ENCODE measurements around the gene INPP4B. TPM values are rescaled to one million over a fixed set of nuclear protein-coding genes. Genes with fewer than 3 reads are reported as not detected.

The INPP4B gene
- total RNA-seq, 1 experiment from 2014 or later = 0.07 TPM

GRCh38 chr4:142778430-142778829 is 67.7 kb downstream of the INPP4B start:
- H3K27ac ChIP-seq (ENCODE audit: insufficient read length, low read depth, low read length) = no peak overlapping the region
- no peaks in the 10 kb centered on the region for H3K27me3 ChIP-seq (ENCODE audit: insufficient read depth, low read length)
- no peak overlapping the region for H2BK12ac ChIP-seq (ENCODE audit: insufficient read length, low read depth, low read length)
- no peak overlapping the region for H2BK15ac ChIP-seq (ENCODE audit: low read depth, low read length)
- no peak overlapping the region for H3K14ac ChIP-seq (ENCODE audit: insufficient read depth, low read length)
- no peak overlapping the region for H3K9ac ChIP-seq (ENCODE audit: extremely low read depth, insufficient read length, low read length)
- no peak overlapping the region for H3K56ac ChIP-seq (ENCODE audit: insufficient read length, low read depth, low read length)
- no peaks in the 10 kb centered on the region for H4K20me1 ChIP-seq (ENCODE audit: control insufficient read depth, insufficient read depth, insufficient read length)
- H3T11ph ChIP-seq (ENCODE audit: low read length) = no peak overlapping the region
- H4K5ac ChIP-seq (ENCODE audit: insufficient read length, low read depth, low read length) = no peak overlapping the region
- no peak overlapping the region for H3K4me3 Mint-ChIP-seq
- no peak for DNase-seq
- H2BK120ac ChIP-seq (ENCODE audit: low read depth, low read length, poor library complexity, severe bottlenecking) = no peak overlapping the region
- no peaks in the 10 kb centered on the region for H3K4me1 ChIP-seq (ENCODE audit: insufficient read depth, low read length)
- no CpG with 5 or more reads among the region's 1 CpG for WGBS (ENCODE audit: extremely low coverage, insufficient read length, low lambda C conversion rate)
- no peak overlapping the region for H2AFZ ChIP-seq (ENCODE audit: low read length)
- no peak overlapping the region for H3K4ac ChIP-seq (ENCODE audit: low read depth, low read length)
- no peak for TF ChIP-seq CTCF (conservative IDR thresholded peaks at IDR 0.05)
- H3K18ac ChIP-seq (ENCODE audit: insufficient read length, low read depth, low read length) = no peak overlapping the region
- H3K79me2 ChIP-seq (ENCODE audit: insufficient read depth, low read length) = no peaks in the 10 kb centered on the region
- H3K23me2 ChIP-seq (ENCODE audit: insufficient read length, low read depth, low read length, poor library complexity, severe bottlenecking) = no peaks in the 10 kb centered on the region
- H4K8ac ChIP-seq (replicated peaks; ENCODE audit: insufficient read length, low read depth, low read length) = no peak overlapping the region
- no peak overlapping the region for H2AK5ac ChIP-seq (ENCODE audit: insufficient read length, low read length)
- no peak overlapping the region for H3K23ac ChIP-seq (ENCODE audit: insufficient read length, low read depth, low read length)
- H3K9me3 Mint-ChIP-seq = no peaks in the 10 kb centered on the region
- no peaks in the 10 kb centered on the region for H3K4me1 Mint-ChIP-seq
- H2BK5ac ChIP-seq (ENCODE audit: insufficient read length, low read length) = no peak overlapping the region
- no peaks in the 10 kb centered on the region for H3K9me3 ChIP-seq (ENCODE audit: control insufficient read depth, low read depth, low read length)
- no peak overlapping the region for H3K27ac Mint-ChIP-seq
- H3K4me2 ChIP-seq (ENCODE audit: insufficient read depth, insufficient read length, low read length) = no peak overlapping the region
- H2BK20ac ChIP-seq (ENCODE audit: low read depth, low read length, poor library complexity, severe bottlenecking) = no peak overlapping the region
- H3K79me1 ChIP-seq (ENCODE audit: insufficient read depth, low read depth, low read length, poor library complexity, severe bottlenecking) = no peaks in the 10 kb centered on the region
- H4K91ac ChIP-seq (ENCODE audit: insufficient read length, low read depth, low read length) = no peak overlapping the region
- no peaks in the 10 kb centered on the region for H3K36me3 Mint-ChIP-seq (ENCODE audit: insufficient read depth in 1 of 3, low read depth in 3 of 3)
- no peaks in the 10 kb centered on the region; the same call in 1 of the 2 replicates for H3K27me3 Mint-ChIP-seq (ENCODE audit: low read depth)

Data from H9 (cell line).